GM18867 (cell line): ENCODE results near the gene FERMT1.
"Not testable (repeated sequence)": the region's sequence is repeated elsewhere in the genome, so short reads cannot be mapped to it uniquely, and the experiment has no call there.

Source experiments
- ATAC-seq: cut with Tn5 transposase; IDR thresholded peaks from one replicate; pipeline ENCODE4 v1.9.1; 2021; ENCODE audit warnings: mild to moderate bottlenecking, moderate library complexity; ENCODE audit not compliant: unreplicated experiment

The FERMT1 gene

DNA sequence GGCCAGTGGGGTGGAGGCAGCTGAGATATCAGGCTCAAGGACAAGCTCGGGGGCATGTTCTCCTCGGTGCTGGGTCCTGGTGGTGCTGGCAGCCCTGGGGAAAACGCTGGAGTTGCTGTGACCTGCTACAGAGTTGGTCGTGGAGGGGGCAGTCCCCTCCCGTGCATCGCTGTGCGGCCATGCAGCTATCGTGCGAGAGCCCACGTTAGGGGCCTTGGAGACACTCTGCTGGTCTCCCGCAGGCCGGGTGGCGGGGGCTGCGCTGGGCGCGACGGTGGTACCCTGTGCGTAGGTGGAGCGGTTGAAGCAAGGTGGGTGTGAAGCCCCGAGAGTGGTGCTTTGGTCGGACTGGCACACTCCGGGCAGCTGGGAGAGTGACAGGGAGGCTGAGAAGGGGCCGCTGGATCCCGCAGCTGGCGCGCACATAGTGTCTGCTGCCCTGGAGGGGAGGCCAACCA is 81.0 kb downstream of the FERMT1 start:
- ATAC-seq: no peak

DNA sequence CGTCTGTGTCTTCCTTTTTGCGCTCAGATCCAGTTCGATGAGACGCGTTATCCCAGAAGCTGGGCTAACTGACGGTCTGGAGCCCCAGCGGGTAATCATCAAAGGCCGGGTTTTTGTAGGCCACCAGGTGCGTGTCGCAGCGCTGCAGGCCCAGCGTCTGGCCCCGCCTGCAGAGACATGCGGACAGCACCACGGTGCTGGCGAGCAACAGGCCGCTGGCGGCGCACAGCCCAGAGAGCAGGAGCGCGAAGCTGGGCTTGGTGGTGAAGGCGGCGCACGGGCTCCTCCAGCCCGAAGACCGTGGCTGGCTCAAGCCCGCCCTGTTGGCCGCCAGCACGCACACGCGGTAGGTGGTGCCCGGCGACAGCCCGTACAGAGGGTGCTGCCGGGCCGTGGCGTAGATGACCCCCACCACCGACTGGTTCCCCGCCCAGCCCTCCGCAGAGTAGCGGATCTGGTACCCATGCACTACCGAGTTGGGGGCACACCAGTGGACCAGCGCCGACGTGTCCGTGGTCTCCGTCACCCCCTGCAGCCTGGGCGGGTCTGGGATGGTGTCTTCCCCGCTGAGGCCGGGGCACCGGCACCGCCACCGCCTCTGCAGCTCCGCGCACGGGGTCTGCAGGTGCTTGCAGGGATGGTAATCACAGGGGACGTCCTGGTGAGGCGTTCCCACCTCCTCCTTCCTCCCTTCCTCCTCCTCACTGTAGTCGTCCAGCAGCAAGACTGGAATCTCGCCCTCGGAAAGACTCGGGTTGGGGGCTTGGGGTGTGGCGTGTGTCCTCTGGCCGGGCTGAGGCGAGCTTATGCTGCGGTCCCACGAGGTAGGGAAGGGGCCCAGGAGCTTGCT is 81.6 kb downstream of the FERMT1 start:
- no peak for ATAC-seq

DNA sequence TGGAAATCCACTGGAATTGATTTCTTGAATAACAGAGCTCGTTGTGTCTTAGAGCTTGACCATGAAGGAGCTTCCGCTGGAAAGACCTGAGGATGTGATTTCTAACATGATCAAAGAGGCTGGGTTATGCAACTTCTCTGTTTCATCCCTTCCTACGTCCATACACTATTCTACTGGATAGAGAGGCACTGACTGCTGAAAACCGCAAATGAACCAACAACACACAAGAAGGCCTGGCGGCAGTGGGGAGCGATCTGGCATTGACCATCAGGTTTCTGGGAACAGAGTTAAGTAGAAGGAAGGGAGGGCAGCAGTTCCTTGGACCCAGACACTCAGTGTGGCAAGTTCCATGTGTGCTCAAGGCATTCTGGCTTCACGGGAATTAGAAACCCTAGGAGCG is 82.3 kb downstream of the FERMT1 start:
- ATAC-seq: no peak

DNA sequence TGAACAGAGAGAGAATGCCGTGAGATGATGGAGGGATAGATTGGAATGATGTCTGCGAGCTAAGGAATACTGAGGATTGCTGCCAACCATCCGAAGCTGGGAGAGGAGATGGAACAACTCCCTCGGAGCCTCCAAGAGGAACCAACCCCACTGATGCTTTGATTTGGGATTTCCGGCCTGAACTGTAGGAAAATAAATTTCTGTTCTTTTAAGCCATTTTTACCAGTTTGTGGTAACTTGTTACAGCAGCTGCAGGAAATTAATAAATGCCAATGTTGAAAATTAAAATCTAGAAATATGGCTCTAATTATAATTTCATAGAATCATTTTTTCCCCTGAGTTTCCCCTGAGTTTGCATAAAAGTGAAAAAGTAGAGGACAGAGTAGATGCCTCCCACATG is 83.1 kb downstream of the FERMT1 start:
- no peak for ATAC-seq

GRCh38 chr20:6038256-6038655 is 84.6 kb downstream of the FERMT1 start:
- no peak for ATAC-seq

- no peak for ATAC-seq
Measured at GRCh38 chr20:6037082-6037481, 85.7 kb downstream of the FERMT1 start.

- no peak for ATAC-seq
Measured at GRCh38 chr20:6036213-6036612, 86.6 kb downstream of the FERMT1 start.

DNA sequence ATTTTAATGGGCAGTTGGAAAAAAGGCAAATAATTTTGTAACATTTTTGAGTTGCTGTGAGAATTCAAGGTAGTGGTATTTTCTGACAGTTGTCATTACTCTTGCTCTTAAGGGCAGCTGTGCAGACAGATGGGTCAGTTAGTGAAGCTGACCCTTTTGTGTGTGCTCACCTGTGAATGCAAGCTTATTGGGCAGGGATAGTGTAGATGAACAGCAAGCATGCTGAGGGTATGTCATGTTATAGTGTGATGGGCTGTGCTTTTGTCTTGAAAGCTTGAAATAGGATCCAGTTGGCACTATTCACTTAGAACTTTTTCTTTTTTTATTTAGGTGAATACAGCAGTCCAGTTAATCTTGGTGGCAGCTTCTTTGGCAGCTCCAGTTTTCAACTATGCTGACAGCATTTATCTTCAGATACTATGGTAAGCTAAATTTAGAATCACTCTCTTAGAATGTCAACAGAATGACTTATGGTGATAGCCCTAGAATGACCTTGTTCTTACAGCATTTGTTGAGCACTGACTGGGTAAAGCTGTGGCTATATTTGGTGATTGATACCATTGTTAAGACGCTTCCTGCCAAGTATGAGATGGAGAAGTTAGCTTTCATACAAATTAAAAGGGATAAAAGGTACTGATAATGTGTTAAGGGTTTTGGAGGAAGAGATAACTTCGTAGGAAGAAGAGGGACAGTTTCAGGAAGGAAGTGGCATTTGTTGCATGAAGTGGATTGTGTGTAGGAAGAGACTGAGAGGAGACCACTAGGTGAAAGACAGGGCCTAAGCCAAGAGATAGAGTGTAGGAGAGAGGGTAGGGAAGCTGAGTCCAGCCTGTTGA is 88.5 kb downstream of the FERMT1 start:
- no peak for ATAC-seq

DNA sequence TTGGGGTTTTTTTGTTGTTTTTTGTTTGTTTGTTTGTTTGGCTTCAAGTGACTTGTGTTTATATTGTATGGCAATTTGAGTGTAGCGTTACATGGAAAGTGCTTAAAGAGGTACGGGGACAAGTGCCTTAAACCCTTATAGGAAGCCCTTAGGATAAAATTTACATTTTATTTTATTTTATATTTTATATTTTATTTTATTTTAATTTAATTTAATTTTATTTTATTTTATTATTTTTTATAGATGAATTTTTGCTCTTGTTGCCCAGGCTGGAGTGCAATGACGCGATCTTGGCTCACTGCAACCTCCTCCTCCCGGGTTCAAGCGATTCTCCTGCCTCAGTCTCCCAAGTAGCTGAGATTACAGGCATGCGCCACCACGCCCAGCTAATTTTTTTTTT is 89.9 kb downstream of the FERMT1 start:
- ATAC-seq: not testable (repeated sequence)

DNA sequence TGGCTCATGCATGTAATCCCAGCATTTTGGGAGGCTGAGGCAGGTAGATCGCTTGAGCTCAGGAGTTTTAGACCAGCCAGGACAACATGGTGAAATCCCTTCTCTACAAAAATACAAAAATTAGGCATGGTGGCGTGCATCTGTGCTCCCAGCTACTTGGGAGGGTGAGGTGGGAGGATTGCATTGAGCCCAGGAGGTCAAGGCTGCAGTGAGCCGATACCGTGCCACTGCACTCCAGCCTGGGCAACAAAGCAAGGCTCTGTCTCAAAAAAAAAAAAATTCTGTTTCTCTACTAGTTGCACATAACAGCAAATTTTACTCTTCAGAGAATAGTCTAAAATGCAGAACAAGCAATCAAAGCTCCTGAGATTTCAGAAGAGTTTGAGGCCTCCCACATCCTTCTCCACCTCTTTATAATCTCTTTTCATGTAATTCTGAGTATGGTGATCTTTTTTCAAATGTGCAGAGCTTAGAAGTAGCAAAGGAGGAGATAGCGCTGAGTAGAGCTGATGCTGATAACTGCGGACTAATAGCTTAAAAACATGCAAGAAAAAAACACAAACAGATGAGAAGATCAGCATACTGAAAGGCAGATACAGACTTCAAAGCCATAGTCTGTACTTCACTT is 92.3 kb downstream of the FERMT1 start:
- no peak for ATAC-seq

DNA sequence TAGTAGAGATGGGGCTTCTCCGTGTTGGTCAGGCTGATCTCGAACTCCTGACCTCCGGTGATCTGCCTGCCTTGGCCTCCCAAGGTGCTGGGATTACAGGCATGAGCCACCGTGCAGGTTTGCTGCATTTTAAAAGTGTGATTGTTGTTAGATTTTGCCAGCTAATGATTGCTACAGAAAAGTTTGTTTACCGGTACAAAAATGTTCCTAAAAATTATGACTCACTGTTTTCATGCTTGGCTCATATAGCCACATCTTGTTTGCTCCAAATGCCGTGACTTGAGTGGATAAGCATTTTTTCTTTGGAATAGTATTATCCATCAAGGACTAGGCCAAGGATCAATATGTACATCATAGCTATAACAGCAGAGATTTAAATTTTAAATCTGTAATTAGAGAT is 93.3 kb downstream of the FERMT1 start:
- ATAC-seq: no peak

- ATAC-seq: no peak
Measured at GRCh38 chr20:6028818-6029217, 94.0 kb downstream of the FERMT1 start.

GRCh38 chr20:6026051-6026450 is 96.8 kb downstream of the FERMT1 start:
- no peak for ATAC-seq
